Neural cell (in vitro differentiated cells): Measurements from ENCODE around the gene TCIRG1. TPM values are rescaled to one million over a fixed set of nuclear protein-coding genes. Genes with fewer than 3 reads are reported as not detected.

Experiments used
- H2AFZ ChIP-seq: fragments of 200-600, 300-800 bp; sonication (generic), shearing (Covaris generic); 2 replicates; pipeline ENCODE4 v1.6.0; 2014; ENCODE audit warnings: low read depth, mild to moderate bottlenecking, antibody characterized with exemption, low read length, moderate library complexity
- H3F3A ChIP-seq: fragments of 200-600 bp; shearing (Covaris generic); 2 replicates; pipeline ENCODE4 v1.6.1; 2016; ENCODE audit warnings: mild to moderate bottlenecking, moderate library complexity, mixed read lengths, antibody characterized with exemption, low read length; ENCODE audit not compliant: insufficient read depth, poor library complexity, severe bottlenecking
- H3K27ac ChIP-seq: fragments of 200-600, 300-800 bp; sonication (generic), shearing (Covaris generic); 2 replicates; pipeline ENCODE4 v1.5.1; 2014; ENCODE audit warnings: mild to moderate bottlenecking, low read length, moderate library complexity
- H3K27me3 ChIP-seq: fragments of 300-800, 200-600 bp; sonication (generic), shearing (Covaris generic); 2 replicates; pipeline ENCODE4 v1.6.0; 2014; ENCODE audit warnings: mild to moderate bottlenecking, low read depth, low read length, moderate library complexity; ENCODE audit not compliant: insufficient read depth
- H3K36me3 ChIP-seq: fragments of 300-800, 200-600 bp; sonication (generic), shearing (Covaris generic); 2 replicates; pipeline ENCODE4 v1.5.1; 2014; ENCODE audit warnings: mild to moderate bottlenecking, antibody characterized with exemption, low read length, moderate library complexity; ENCODE audit not compliant: insufficient read depth
- H3K4me2 ChIP-seq: fragments of 300-800, 200-600 bp; sonication (generic), shearing (Covaris generic); 2 replicates; pipeline ENCODE4 v1.6.0; 2014; ENCODE audit warnings: mild to moderate bottlenecking, low read length
- H3K4me3 ChIP-seq: fragments of 300-800, 200-600 bp; sonication (generic), shearing (Covaris generic); 2 replicates; pipeline ENCODE4 v1.5.1; 2014; ENCODE audit warnings: mild to moderate bottlenecking, low read length, moderate library complexity
- H3K79me2 ChIP-seq: fragments of 200-600 bp; shearing (Covaris generic); replicated peaks from 2 replicates; pipeline ENCODE4 v1.6.0; 2014; ENCODE audit warnings: mild to moderate bottlenecking, low read length, moderate library complexity; ENCODE audit not compliant: insufficient read depth
- H3K9ac ChIP-seq: fragments of 300-800, 200-600 bp; sonication (generic), shearing (Covaris generic); 2 replicates; pipeline ENCODE4 v1.6.1; 2016; ENCODE audit warnings: mild to moderate bottlenecking, low read length, mixed read lengths
- H3K9me2 ChIP-seq: fragments of 200-600 bp; shearing (Covaris generic); 2 replicates; pipeline ENCODE4 v1.6.1; 2016; ENCODE audit warnings: mild to moderate bottlenecking, low read length, mixed read lengths; ENCODE audit not compliant: insufficient read depth
- H3K9me3 ChIP-seq: fragments of 200-600, 300-800 bp; sonication (generic), shearing (Covaris generic); 2 replicates; pipeline ENCODE4 v1.6.1; 2016; ENCODE audit warnings: mild to moderate bottlenecking, mixed run types, low read length, moderate library complexity, mixed read lengths
- H4K20me1 ChIP-seq: fragments of 200-600 bp; shearing (Covaris generic); 2 replicates; pipeline ENCODE4 v1.6.1; 2016; ENCODE audit warnings: mild to moderate bottlenecking, mixed run types; ENCODE audit not compliant: insufficient read depth
- CTCF ChIP-seq: fragments of 450-650 bp; IDR thresholded peaks from 2 replicates; pipeline ENCODE4 v1.5.1; 2014; ENCODE audit warnings: antibody characterized with exemption, mild to moderate bottlenecking, moderate library complexity; ENCODE audit not compliant: poor library complexity, severe bottlenecking
- EP300 ChIP-seq: fragments of 450-650 bp; conservative IDR thresholded peaks from 2 replicates; pipeline ENCODE4 v1.6.1; 2014; ENCODE audit warnings: antibody characterized with exemption, mild to moderate bottlenecking, moderate library complexity; ENCODE audit not compliant: poor library complexity, severe bottlenecking
- EZH2 ChIP-seq: fragments of 200-600, 300-800 bp; shearing (Covaris generic), sonication (generic); IDR thresholded peaks from 2 replicates; pipeline ENCODE4 v1.6.1; 2014; ENCODE audit warnings: antibody characterized with exemption, low read length, borderline replicate concordance, mild to moderate bottlenecking; ENCODE audit not compliant: insufficient read depth, poor library complexity, severe bottlenecking
- MXI1 ChIP-seq: fragments of 450-650 bp; conservative IDR thresholded peaks from 2 replicates; pipeline ENCODE4 v1.6.1; 2014; ENCODE audit warnings: antibody characterized with exemption, mild to moderate bottlenecking; ENCODE audit not compliant: poor library complexity, severe bottlenecking
- POLR2AphosphoS5 ChIP-seq: IDR thresholded peaks from 2 replicates; pipeline ENCODE4 v1.6.1; 2012
- RAD21 ChIP-seq: fragments of 450-650 bp; conservative IDR thresholded peaks from 2 replicates; pipeline ENCODE4 v1.6.1; 2014; ENCODE audit warnings: antibody characterized with exemption, mild to moderate bottlenecking, moderate library complexity
- SMC3 ChIP-seq: fragments of 450-650 bp; conservative IDR thresholded peaks from 2 replicates; pipeline ENCODE4 v1.6.1; 2014; ENCODE audit warnings: antibody characterized with exemption, mild to moderate bottlenecking, moderate library complexity; ENCODE audit not compliant: poor library complexity
- TAF1 ChIP-seq: IDR thresholded peaks from 2 replicates; pipeline ENCODE4 v1.6.1; 2012; ENCODE audit warnings: low read depth
- polyA plus RNA-seq: library from polyadenylated mRNA; depleted of rRNA; stranded (reverse); fragments of >200 nt; gene quantifications from 2 replicates; pipeline ENCODE4 v1.2.3, GENCODE V29; 2014
- TF ChIP-seq, protein P1 (sequence below): IDR thresholded peaks from 2 replicates; pipeline ENCODE4 v1.6.1; 2012; ENCODE audit warnings: borderline replicate concordance

The TCIRG1 gene
- polyA plus RNA-seq, 1 donor from 2014 or later, result 1.8 TPM

GRCh38 chr11:68027667-68028066 lies 11.2 kb upstream of the TCIRG1 start:
- Histone ChIP-seq H3K79me2 (peaks cover 12% of the 10 kb centered on the region), H4K20me1 (no peaks in the 10 kb centered on the region), H3K9ac (no peak overlapping the region), H3K9me2 (no peaks in the 10 kb centered on the region), H3K4me3 (no peak overlapping the region), H3K9me3 (peaks cover 5% of the 10 kb centered on the region), H3K4me2 (no peak overlapping the region), H3K27ac (no peak overlapping the region), H2AFZ (no peak overlapping the region), H3K36me3 (no peaks in the 10 kb centered on the region), H3F3A (no peaks in the 10 kb centered on the region), H3K27me3 (no peaks in the 10 kb centered on the region)
- TF ChIP-seq CTCF, result no peak
- TF ChIP-seq, protein P1, sequence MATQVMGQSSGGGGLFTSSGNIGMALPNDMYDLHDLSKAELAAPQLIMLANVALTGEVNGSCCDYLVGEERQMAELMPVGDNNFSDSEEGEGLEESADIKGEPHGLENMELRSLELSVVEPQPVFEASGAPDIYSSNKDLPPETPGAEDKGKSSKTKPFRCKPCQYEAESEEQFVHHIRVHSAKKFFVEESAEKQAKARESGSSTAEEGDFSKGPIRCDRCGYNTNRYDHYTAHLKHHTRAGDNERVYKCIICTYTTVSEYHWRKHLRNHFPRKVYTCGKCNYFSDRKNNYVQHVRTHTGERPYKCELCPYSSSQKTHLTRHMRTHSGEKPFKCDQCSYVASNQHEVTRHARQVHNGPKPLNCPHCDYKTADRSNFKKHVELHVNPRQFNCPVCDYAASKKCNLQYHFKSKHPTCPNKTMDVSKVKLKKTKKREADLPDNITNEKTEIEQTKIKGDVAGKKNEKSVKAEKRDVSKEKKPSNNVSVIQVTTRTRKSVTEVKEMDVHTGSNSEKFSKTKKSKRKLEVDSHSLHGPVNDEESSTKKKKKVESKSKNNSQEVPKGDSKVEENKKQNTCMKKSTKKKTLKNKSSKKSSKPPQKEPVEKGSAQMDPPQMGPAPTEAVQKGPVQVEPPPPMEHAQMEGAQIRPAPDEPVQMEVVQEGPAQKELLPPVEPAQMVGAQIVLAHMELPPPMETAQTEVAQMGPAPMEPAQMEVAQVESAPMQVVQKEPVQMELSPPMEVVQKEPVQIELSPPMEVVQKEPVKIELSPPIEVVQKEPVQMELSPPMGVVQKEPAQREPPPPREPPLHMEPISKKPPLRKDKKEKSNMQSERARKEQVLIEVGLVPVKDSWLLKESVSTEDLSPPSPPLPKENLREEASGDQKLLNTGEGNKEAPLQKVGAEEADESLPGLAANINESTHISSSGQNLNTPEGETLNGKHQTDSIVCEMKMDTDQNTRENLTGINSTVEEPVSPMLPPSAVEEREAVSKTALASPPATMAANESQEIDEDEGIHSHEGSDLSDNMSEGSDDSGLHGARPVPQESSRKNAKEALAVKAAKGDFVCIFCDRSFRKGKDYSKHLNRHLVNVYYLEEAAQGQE, result no peak
- TF ChIP-seq SMC3, result no peak
- no peak for TF ChIP-seq POLR2AphosphoS5
- TF ChIP-seq EP300, result no peak
- TF ChIP-seq TAF1, result no peak
- no peak for TF ChIP-seq EZH2
- TF ChIP-seq MXI1, result no peak
- TF ChIP-seq RAD21, result no peak

- Histone ChIP-seq H3K79me2 (peaks cover 12% of the 10 kb centered on the region), H3K9me2 (no peaks in the 10 kb centered on the region), H4K20me1 (no peaks in the 10 kb centered on the region), H3F3A (no peaks in the 10 kb centered on the region), H3K4me3 (peak overlapping the region; percentile 77), H3K4me2 (no peak overlapping the region), H3K36me3 (no peaks in the 10 kb centered on the region), H3K9me3 (peaks cover 5% of the 10 kb centered on the region), H3K9ac (no peak overlapping the region), H3K27me3 (no peaks in the 10 kb centered on the region), H2AFZ (no peak overlapping the region), H3K27ac (no peak overlapping the region)
- no peak for TF ChIP-seq TAF1
- no peak for TF ChIP-seq MXI1
- TF ChIP-seq SMC3, result no peak
- TF ChIP-seq EP300, result no peak
Observed at GRCh38 chr11:68028802-68029545, 9.9 kb upstream of the TCIRG1 start.
